ENCODE results near the gene RNF187. TPM values are rescaled to one million over a fixed set of nuclear protein-coding genes. Genes with fewer than 3 reads are reported as not detected.
A peak's percentile ranks its signal among the peaks of the same experiment; 100 is the strongest.

Gene RNF187
- total RNA-seq, 4 donors from 2014 or later = 75.8 to 106 (median 80.1) TPM

- no peak for DNase-seq (ENCODE audit: low spot score in 2 of 2)
- WGBS, 2 donors = 84 to 87% methylated on average over 8 to 10 of the region's 10 CpGs
- intact Hi-C loops (cut with DNase I; ENCODE audit: low total_unique reads) = no loop called here
- H3K4me3 ChIP-seq (ENCODE audit: low read depth, poor library complexity, severe bottlenecking) = no peak overlapping the region
- peak in 1 of 3 donors; percentile 99 for TF ChIP-seq CTCF (IDR thresholded peaks at IDR 0.05)
- no peak for TF ChIP-seq POLR2A (IDR thresholded peaks at IDR 0.05)
Observed at GRCh38 chr1:228452194-228453021, 34.8 kb upstream of the RNF187 start.

- DNase-seq (ENCODE audit: low spot score in 2 of 2) = no peak
- H3K4me3 ChIP-seq (ENCODE audit: low read depth, poor library complexity, severe bottlenecking) = no peak overlapping the region
- intact Hi-C loops (cut with DNase I; ENCODE audit: low total_unique reads) = no loop called here
- WGBS, 2 donors = 80 to 89% methylated on average over 9 to 10 of the region's 10 CpGs
- TF ChIP-seq POLR2A (IDR thresholded peaks at IDR 0.05) (no peak), CTCF (IDR thresholded peaks at IDR 0.05) (no peak)
Observed at GRCh38 chr1:228453022-228453560, 34.1 kb upstream of the RNF187 start.

- no peak overlapping the region for H3K4me3 ChIP-seq (ENCODE audit: low read depth, poor library complexity, severe bottlenecking)
- intact Hi-C loops (cut with DNase I; ENCODE audit: low total_unique reads) = no loop called here
- WGBS, 2 donors = 98 to 100% methylated on average over 3 of the region's 3 CpGs
- DNase-seq (ENCODE audit: low spot score in 2 of 2) = no peak
- TF ChIP-seq CTCF (IDR thresholded peaks at IDR 0.05) (no peak), POLR2A (IDR thresholded peaks at IDR 0.05) (no peak)
Observed at GRCh38 chr1:228453614-228454013, 33.6 kb upstream of the RNF187 start.

GRCh38 chr1:228454238-228454637 lies 32.9 kb upstream of the RNF187 start:
- WGBS, 2 donors = 83 to 94% methylated on average over 1 of the region's 1 CpG
- DNase-seq (ENCODE audit: low spot score in 2 of 2) = no peak
- no peak overlapping the region for H3K4me3 ChIP-seq (ENCODE audit: low read depth, poor library complexity, severe bottlenecking)
- intact Hi-C loops (cut with DNase I; ENCODE audit: low total_unique reads) = no loop called here
- TF ChIP-seq CTCF (IDR thresholded peaks at IDR 0.05) (no peak), POLR2A (IDR thresholded peaks at IDR 0.05) (no peak)

GRCh38 chr1:228455715-228456114 lies 31.5 kb upstream of the RNF187 start:
- DNase-seq (ENCODE audit: low spot score in 2 of 2) = peak in 1 of 2 donors; percentile 23

More at GRCh38 chr1:228455715-228456114, 31.5 kb upstream of the RNF187 start:
- no peak for TF ChIP-seq CTCF (IDR thresholded peaks at IDR 0.05)
- TF ChIP-seq POLR2A (IDR thresholded peaks at IDR 0.05) = no peak
- WGBS, 2 donors = 42 to 50% methylated on average over 1 of the region's 1 CpG
- intact Hi-C loops (cut with DNase I; ENCODE audit: low total_unique reads) = no loop called here
- no peak overlapping the region for H3K4me3 ChIP-seq (ENCODE audit: low read depth, poor library complexity, severe bottlenecking)

Measured in lower leg skin (tissue), 4 donors.